PFSK-1 (cell line): Measurements from ENCODE around the gene AP3S1.

Source experiments
- FOXP2 ChIP-seq: optimal IDR thresholded peaks from 2 replicates; pipeline ENCODE3; 2011; ENCODE audit warnings: borderline replicate concordance, control low read depth, inconsistent platforms; ENCODE audit not compliant: insufficient read depth; ENCODE audit errors: extremely low read length, extremely low read depth
- POLR2AphosphoS5 ChIP-seq: IDR thresholded peaks from 2 replicates; pipeline ENCODE4 v1.6.1; 2012; ENCODE audit warnings: low read depth, mild to moderate bottlenecking, control low read depth, low read length, moderate library complexity
- SIN3A ChIP-seq: IDR thresholded peaks from 2 replicates; pipeline ENCODE4 v1.6.1; 2012; ENCODE audit warnings: mild to moderate bottlenecking, low read length, moderate library complexity, borderline replicate concordance; ENCODE audit not compliant: insufficient read depth
- TAF1 ChIP-seq: IDR thresholded peaks from 2 replicates; pipeline ENCODE4 v1.6.1; 2012; ENCODE audit warnings: low read length, control low read depth, borderline replicate concordance; ENCODE audit not compliant: insufficient read depth
- TF ChIP-seq, protein P1 (sequence below), 2 experiments: IDR thresholded peaks; 2 replicates each; pipeline versions ENCODE4 v1.6.1 to v1.8.0; 2011 to 2012; ENCODE audit warnings: low read depth in 2 of 2, low read length in 2 of 2, control low read depth in 1 of 2, inconsistent platforms in 1 of 2, mild to moderate bottlenecking in 1 of 2, moderate library complexity in 1 of 2; ENCODE audit not compliant: insufficient read depth in 1 of 2

DNA sequence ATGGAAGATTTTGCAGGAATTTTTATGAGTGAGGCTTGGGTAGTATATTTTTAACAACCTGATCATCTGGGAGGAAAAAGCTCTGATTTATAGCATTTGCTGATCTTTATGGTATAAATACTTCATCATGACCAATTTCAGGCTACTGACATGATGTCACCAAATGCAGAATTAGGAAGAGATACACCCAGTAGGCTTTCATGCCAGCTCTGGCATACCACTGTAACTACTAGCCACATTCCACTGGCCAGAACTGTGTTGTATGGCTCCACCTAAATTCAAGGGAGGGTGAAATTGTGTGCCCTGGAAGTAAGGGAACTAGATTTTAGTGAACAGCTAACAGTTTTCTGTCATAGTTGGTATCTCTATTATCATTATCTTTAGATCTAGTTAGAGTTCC, 17.6 kb downstream of the AP3S1 start:
- TF ChIP-seq POLR2AphosphoS5 (no peak), FOXP2 (no peak), TAF1 (no peak), SIN3A (no peak)
- TF ChIP-seq, protein P1, sequence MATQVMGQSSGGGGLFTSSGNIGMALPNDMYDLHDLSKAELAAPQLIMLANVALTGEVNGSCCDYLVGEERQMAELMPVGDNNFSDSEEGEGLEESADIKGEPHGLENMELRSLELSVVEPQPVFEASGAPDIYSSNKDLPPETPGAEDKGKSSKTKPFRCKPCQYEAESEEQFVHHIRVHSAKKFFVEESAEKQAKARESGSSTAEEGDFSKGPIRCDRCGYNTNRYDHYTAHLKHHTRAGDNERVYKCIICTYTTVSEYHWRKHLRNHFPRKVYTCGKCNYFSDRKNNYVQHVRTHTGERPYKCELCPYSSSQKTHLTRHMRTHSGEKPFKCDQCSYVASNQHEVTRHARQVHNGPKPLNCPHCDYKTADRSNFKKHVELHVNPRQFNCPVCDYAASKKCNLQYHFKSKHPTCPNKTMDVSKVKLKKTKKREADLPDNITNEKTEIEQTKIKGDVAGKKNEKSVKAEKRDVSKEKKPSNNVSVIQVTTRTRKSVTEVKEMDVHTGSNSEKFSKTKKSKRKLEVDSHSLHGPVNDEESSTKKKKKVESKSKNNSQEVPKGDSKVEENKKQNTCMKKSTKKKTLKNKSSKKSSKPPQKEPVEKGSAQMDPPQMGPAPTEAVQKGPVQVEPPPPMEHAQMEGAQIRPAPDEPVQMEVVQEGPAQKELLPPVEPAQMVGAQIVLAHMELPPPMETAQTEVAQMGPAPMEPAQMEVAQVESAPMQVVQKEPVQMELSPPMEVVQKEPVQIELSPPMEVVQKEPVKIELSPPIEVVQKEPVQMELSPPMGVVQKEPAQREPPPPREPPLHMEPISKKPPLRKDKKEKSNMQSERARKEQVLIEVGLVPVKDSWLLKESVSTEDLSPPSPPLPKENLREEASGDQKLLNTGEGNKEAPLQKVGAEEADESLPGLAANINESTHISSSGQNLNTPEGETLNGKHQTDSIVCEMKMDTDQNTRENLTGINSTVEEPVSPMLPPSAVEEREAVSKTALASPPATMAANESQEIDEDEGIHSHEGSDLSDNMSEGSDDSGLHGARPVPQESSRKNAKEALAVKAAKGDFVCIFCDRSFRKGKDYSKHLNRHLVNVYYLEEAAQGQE (IDR thresholded peaks at IDR 0.05; ENCODE audit: insufficient read depth in 1 of 2, low read depth in 2 of 2, low read length in 2 of 2) = no peak
